Ascending aorta (tissue), 2 donors: ENCODE data around the gene TBC1D8. TPM values are rescaled to one million over a fixed set of nuclear protein-coding genes. Genes with fewer than 3 reads are reported as not detected.

Experiments
- DNase-seq, 2 donors: peaks; one replicate each; pipeline ENCODE4 v3.0.0-alpha.2; 2019; ENCODE audit warnings: low spot score in 2 of 2
- H3K27ac ChIP-seq, 2 donors: fragments of 200-600 bp; sonication (generic); one replicate each; pipeline ENCODE4 v1.5.1; 2016 to 2017; ENCODE audit warnings: mild to moderate bottlenecking in 1 of 2
- H3K27me3 ChIP-seq: fragments of 200-600 bp; sonication (generic); one replicate; pipeline ENCODE4 v1.5.1; 2017
- H3K36me3 ChIP-seq, 2 donors: fragments of 200-600 bp; sonication (generic); one replicate each; pipeline ENCODE4 v1.5.1; 2016
- H3K4me1 ChIP-seq, 2 donors: fragments of 200-600 bp; sonication (generic); one replicate each; pipeline ENCODE4 v1.5.1; 2016 to 2017; ENCODE audit warnings: mild to moderate bottlenecking in 1 of 2
- H3K4me3 ChIP-seq, 2 donors: fragments of 200-600 bp; sonication (generic); one replicate each; pipeline ENCODE4 v1.5.1; 2016 to 2017; ENCODE audit warnings: mild to moderate bottlenecking in 1 of 2
- H3K9me3 ChIP-seq, 2 donors: fragments of 200-600 bp; sonication (generic); one replicate each; pipeline ENCODE4 v1.5.1; 2016
- intact Hi-C: fragments of 100-400 bp; cut with DNase I; formaldehyde crosslinking; loops from one replicate; pipeline ENCODE4 v1.15.1; 2023
- total RNA-seq: library from RNA; depleted of rRNA; stranded (reverse); fragments of >200 nt; gene quantifications from one replicate; pipeline ENCODE4 v1.1.0, GENCODE V29; 2016
- TF ChIP-seq, protein P1 (sequence below), 3 experiments: fragments of 200-600 bp in 2 of 3; fragments of 450-650 bp in 1 of 3; sonication (generic) in 2 of 3; IDR thresholded peaks; one replicate each; pipeline ENCODE4 v1.5.1; 2016 to 2019; ENCODE audit warnings: antibody characterized with exemption in 3 of 3, mild to moderate bottlenecking in 1 of 3, moderate library complexity in 1 of 3

TBC1D8 gene
- total RNA-seq, 1 donor from 2014 or later: 17.8 TPM

DNA sequence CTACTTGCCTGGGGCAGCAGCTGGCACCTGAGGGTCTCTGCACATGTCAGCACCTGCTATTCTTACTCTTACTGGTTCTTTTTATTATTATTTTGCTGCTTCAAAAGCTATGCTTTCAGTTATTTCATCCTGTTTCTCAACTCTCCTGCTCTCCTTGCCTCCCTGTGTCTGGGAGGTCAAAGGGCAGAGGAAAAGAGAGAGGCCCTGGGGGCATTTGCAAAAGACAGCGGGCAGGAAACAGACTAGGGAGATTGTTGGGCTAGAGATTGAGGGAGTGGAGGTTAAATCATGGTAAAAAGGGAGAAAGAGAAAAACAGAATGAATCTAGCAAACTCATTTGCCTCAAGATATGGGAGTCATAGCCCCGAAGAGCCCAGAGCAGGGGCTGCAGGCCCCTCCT lies 170.2 kb downstream of the TBC1D8 start:
- Histone ChIP-seq H3K9me3 (no peaks in the 10 kb centered on the region), H3K27ac (peak overlapping the region; percentile 92 to 93), H3K36me3 (peaks cover 5 to 18% of the 10 kb centered on the region in 2 donors), H3K4me1 (peaks cover 5 to 24% of the 10 kb centered on the region in 2 donors), H3K27me3 (no peaks in the 10 kb centered on the region), H3K4me3 (no peak overlapping the region)
- no peak for DNase-seq
- intact Hi-C loops: no loop called here
- TF ChIP-seq, protein P1, sequence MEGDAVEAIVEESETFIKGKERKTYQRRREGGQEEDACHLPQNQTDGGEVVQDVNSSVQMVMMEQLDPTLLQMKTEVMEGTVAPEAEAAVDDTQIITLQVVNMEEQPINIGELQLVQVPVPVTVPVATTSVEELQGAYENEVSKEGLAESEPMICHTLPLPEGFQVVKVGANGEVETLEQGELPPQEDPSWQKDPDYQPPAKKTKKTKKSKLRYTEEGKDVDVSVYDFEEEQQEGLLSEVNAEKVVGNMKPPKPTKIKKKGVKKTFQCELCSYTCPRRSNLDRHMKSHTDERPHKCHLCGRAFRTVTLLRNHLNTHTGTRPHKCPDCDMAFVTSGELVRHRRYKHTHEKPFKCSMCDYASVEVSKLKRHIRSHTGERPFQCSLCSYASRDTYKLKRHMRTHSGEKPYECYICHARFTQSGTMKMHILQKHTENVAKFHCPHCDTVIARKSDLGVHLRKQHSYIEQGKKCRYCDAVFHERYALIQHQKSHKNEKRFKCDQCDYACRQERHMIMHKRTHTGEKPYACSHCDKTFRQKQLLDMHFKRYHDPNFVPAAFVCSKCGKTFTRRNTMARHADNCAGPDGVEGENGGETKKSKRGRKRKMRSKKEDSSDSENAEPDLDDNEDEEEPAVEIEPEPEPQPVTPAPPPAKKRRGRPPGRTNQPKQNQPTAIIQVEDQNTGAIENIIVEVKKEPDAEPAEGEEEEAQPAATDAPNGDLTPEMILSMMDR (IDR thresholded peaks at IDR 0.05): no peak

DNA sequence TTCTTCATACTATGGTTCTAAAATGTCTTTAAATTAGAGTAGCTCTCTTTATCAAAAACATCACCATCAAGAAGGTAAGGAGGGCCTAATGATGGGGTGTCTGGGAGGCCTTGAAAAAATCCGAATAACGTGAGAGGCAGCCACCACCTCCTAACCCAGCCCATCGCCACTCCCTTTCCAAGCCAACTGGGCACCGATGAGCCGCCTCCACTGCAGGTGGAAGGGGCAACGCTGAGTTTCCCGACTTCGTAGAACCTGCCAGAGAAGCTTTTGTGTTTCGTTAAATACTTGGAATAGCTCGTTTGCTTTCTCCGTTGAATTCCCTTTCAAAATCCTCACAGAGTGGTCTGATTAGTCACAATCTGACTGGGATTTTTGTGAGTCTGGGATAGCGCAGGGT lies 171.1 kb downstream of the TBC1D8 start:
- TF ChIP-seq, protein P1 (IDR thresholded peaks at IDR 0.05): no peak
- peaks cover 5 to 24% of the 10 kb centered on the region in 2 donors for H3K4me1 ChIP-seq
- H3K9me3 ChIP-seq: no peaks in the 10 kb centered on the region
- intact Hi-C loops: no loop called here
- H3K27ac ChIP-seq: peak overlapping the region; percentile 92 to 93
- no peak overlapping the region for H3K4me3 ChIP-seq
- no peaks in the 10 kb centered on the region for H3K27me3 ChIP-seq
- peaks cover 7 to 26% of the 10 kb centered on the region in 2 donors for H3K36me3 ChIP-seq
- DNase-seq: no peak

DNA sequence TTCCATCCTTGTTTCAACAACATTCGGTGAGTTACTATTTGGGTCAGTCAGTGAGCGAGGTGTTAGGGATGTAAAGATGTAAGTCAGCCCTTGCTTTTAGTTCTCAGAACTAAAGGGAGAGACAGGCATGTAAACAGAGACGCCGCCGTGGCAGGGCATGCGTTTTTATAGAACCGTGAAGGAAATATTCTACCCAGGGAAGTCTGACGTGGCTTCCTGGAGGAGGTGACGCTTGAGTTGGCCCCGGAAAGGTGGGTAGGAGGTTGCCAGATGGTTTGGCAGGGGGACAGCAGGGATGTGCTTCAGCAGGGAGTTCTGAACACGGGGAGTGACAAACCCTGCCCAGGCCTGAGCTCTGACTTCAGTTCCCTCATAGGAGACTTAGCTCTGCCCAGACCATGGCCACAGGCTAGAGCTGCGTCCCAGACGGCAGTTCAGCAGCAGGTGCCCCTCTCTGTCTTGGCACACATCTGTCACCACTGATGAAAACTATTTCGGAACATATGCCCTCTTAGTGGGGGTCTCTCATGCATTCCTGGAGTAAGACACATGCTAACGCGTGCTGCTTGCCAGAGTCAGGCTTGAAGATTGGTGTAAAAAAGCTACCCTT lies 172.5 kb downstream of the TBC1D8 start:
- intact Hi-C loops: loop anchor here (2.0 to 5.0 kb wide), 5 partner anchors 14 to 226 kb away; no protein-coding TSS in a partner anchor
- peak overlapping the region in 1 of 2 donors; percentile 42 for H3K4me3 ChIP-seq

DNA sequence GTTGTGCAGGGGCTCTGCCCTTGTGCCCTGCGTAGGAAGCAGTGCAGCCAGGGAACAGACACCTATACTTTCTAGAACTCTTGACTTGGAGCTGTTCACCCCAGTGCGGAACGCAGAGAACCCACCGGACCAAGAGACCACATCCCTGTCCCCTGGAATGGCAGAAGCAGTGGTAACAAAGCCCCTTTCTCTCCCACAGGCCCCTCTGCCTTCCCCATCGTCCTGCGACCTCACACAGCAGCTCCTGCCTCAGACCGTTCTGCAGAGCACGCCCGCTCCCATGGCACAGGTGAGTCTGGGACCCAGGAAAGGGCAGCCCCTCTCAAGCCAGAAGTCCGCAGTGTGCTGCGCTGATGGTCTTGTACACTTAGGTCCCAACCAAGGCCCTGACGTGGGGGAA lies 173.7 kb downstream of the TBC1D8 start:
- no peaks in the 10 kb centered on the region for H3K27me3 ChIP-seq
- H3K4me1 ChIP-seq: peaks cover 0 to 11% of the 10 kb centered on the region in 2 donors
- no peak for DNase-seq
- H3K9me3 ChIP-seq: no peaks in the 10 kb centered on the region
- TF ChIP-seq, protein P1 (IDR thresholded peaks at IDR 0.05): no peak
- H3K4me3 ChIP-seq: no peak overlapping the region
- intact Hi-C loops: loop anchor here (5.0 kb wide), 4 partner anchors 55 to 225 kb away; no protein-coding TSS in a partner anchor
- H3K36me3 ChIP-seq: peaks cover 10 to 40% of the 10 kb centered on the region in 2 donors
- H3K27ac ChIP-seq: peak overlapping the region; percentile 92 to 93

More for the DNA sequence above, 172.5 kb downstream of the TBC1D8 start:
- H3K4me1 ChIP-seq: peaks cover 0 to 14% of the 10 kb centered on the region in 2 donors
- TF ChIP-seq, protein P1 (IDR thresholded peaks at IDR 0.05): no peak
- peak; percentile 75 to 94 for DNase-seq
- no peaks in the 10 kb centered on the region for H3K27me3 ChIP-seq
- peak overlapping the region; percentile 92 to 93 for H3K27ac ChIP-seq
- peaks cover 7 to 34% of the 10 kb centered on the region in 2 donors for H3K36me3 ChIP-seq
- no peaks in the 10 kb centered on the region for H3K9me3 ChIP-seq

DNA sequence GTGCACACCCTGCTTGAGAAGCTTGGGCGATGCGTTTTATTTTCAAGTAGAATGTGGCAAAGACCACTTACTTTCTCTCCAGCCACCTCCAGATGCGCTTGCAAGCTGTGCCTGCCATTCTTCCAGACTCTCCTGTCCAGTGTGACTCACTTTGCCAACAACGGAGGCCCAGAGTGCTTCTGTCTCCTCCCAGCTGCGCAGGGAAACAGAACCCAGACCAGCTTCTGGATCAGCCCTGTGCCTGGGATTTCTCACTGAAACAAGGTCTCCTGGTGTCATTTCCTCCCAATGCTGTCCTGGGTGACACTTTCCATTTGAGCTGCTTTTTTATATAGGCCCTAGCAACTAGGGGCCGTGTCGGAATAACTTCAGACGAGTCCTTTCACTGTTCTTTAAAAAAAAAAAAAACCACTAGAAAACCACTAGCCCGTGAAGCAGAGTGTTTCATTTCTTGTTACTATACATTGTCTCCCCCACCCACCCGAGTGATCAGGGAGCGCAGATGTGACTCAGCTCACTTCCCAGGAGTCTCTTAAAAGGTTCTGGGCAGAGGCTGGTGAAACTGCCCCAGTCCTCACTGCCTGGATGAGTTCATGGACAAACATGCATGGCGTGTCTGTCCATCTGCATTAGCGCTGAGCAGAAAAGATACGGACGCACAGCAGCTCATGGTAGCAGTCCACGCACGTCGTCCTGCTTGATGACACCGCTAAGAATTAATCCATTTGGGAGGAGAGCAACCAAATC lies 174.4 kb downstream of the TBC1D8 start:
- Histone ChIP-seq H3K36me3 (peaks cover 8 to 42% of the 10 kb centered on the region in 2 donors), H3K27ac (peak overlapping the region; percentile 92 to 93), H3K4me3 (no peak overlapping the region), H3K4me1 (peaks cover 0 to 11% of the 10 kb centered on the region in 2 donors), H3K27me3 (no peaks in the 10 kb centered on the region), H3K9me3 (no peaks in the 10 kb centered on the region)
- intact Hi-C loops: loop anchor here (5.0 kb wide), 4 partner anchors 55 to 225 kb away; no protein-coding TSS in a partner anchor
- no peak for DNase-seq
- TF ChIP-seq, protein P1 (IDR thresholded peaks at IDR 0.05): no peak
